Body of pancreas (tissue), 4 donors: Measurements from ENCODE around the gene DDR1.

Source experiments
- POLR2A ChIP-seq, 3 donors: fragments of 450-650 bp; IDR thresholded peaks; one replicate each; pipeline ENCODE4 v1.6.1; 2016; ENCODE audit warnings: antibody characterized with exemption in 3 of 3, mild to moderate bottlenecking in 2 of 3
- TF ChIP-seq, protein P1 (sequence below), 7 experiments: fragments of 450-650 bp in 4 of 7; fragments of 200-600 bp in 3 of 7; sonication (generic) in 3 of 7; IDR thresholded peaks; one replicate each; pipeline ENCODE4 v1.5.1; 2016 to 2019; ENCODE audit warnings: antibody characterized with exemption in 7 of 7

DNA sequence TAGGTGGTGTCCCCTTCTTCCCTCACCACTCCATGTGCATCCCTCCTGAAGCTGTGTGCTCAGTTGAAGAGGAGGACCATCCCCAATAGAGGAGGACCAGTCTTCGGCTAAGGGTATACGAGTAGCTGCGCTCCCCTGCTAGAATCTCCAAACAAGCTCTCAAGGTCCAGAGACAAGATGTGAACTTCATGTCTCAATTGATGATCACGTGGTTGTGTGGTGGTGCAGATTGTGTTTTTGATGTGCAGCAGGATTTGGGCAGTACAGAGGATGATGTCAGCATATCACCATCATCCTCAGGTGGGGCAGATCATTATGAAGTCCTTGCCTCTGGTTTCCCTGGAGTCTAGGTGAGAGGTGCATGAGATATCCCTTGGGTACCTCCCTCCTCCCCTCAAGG lies 20.0 kb upstream of the DDR1 start:
- TF ChIP-seq POLR2A (IDR thresholded peaks at IDR 0.05), result no peak
- TF ChIP-seq, protein P1, sequence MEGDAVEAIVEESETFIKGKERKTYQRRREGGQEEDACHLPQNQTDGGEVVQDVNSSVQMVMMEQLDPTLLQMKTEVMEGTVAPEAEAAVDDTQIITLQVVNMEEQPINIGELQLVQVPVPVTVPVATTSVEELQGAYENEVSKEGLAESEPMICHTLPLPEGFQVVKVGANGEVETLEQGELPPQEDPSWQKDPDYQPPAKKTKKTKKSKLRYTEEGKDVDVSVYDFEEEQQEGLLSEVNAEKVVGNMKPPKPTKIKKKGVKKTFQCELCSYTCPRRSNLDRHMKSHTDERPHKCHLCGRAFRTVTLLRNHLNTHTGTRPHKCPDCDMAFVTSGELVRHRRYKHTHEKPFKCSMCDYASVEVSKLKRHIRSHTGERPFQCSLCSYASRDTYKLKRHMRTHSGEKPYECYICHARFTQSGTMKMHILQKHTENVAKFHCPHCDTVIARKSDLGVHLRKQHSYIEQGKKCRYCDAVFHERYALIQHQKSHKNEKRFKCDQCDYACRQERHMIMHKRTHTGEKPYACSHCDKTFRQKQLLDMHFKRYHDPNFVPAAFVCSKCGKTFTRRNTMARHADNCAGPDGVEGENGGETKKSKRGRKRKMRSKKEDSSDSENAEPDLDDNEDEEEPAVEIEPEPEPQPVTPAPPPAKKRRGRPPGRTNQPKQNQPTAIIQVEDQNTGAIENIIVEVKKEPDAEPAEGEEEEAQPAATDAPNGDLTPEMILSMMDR (IDR thresholded peaks at IDR 0.05), result no peak
